Suprapubic skin (tissue), 4 donors: ENCODE results near the gene MUSK. TPM values are rescaled to one million over a fixed set of nuclear protein-coding genes. Genes with fewer than 3 reads are reported as not detected.
"Not testable (repeated sequence)": the region's sequence is repeated elsewhere in the genome, so short reads cannot be mapped to it uniquely, and the experiment has no call there.

ENCODE experiments used
- DNase-seq, 2 donors: peaks; one replicate each; pipeline ENCODE4 v3.0.0-alpha.2; 2019; ENCODE audit warnings: low spot score in 2 of 2
- H3K27ac ChIP-seq: fragments of 200-600 bp; sonication (generic); one replicate; pipeline ENCODE4 v1.5.1; 2019
- H3K27me3 ChIP-seq: fragments of 200-600 bp; sonication (generic); one replicate; pipeline ENCODE4 v1.5.1; 2019
- H3K36me3 ChIP-seq: fragments of 200-600 bp; sonication (generic); one replicate; pipeline ENCODE4 v1.5.1; 2019
- H3K4me1 ChIP-seq: fragments of 200-600 bp; sonication (generic); one replicate; pipeline ENCODE4 v1.5.1; 2019
- H3K4me3 ChIP-seq: fragments of 200-600 bp; sonication (generic); one replicate; pipeline ENCODE4 v1.5.1; 2019; ENCODE audit warnings: mild to moderate bottlenecking
- H3K9me3 ChIP-seq: fragments of 200-600 bp; sonication (generic); one replicate; pipeline ENCODE4 v1.5.1; 2019
- EP300 ChIP-seq: sonication (generic); formaldehyde crosslinking; IDR thresholded peaks from one replicate; pipeline ENCODE4 v1.6.1; 2017; ENCODE audit warnings: antibody characterized with exemption
- POLR2A ChIP-seq, 2 donors: fragments of 450-650 bp; IDR thresholded peaks; one replicate each; pipeline ENCODE4 v1.6.1; 2017; ENCODE audit warnings: antibody characterized with exemption in 2 of 2, mild to moderate bottlenecking in 2 of 2, moderate library complexity in 2 of 2
- POLR2AphosphoS5 ChIP-seq, 3 donors: sonication (generic); formaldehyde crosslinking; IDR thresholded peaks; one replicate each; pipeline ENCODE4 v1.6.1; 2017; ENCODE audit warnings: antibody characterized with exemption in 3 of 3
- WGBS: methylation state at CpG from one replicate; pipeline ENCODE4 v1.1.5; 2018; 5-methylcytosine and 5-hydroxymethylcytosine counted together
- total RNA-seq, 4 donors: library from RNA; depleted of rRNA; stranded (reverse); fragments of >200 nt; gene quantifications; one replicate each; pipeline ENCODE4 v1.1.0, GENCODE V29; 2016
- TF ChIP-seq, protein P1 (sequence below), 2 donors: fragments of 200-600 bp in 1 of 2; fragments of 450-650 bp in 1 of 2; sonication (generic) in 1 of 2; IDR thresholded peaks; one replicate each; pipeline ENCODE4 v1.5.1; 2016 to 2019; ENCODE audit warnings: antibody characterized with exemption in 2 of 2, mild to moderate bottlenecking in 1 of 2, moderate library complexity in 1 of 2

MUSK gene
- total RNA-seq, 4 donors from 2014 or later = 0.45 to 1.5 TPM; not detected in 2

DNA sequence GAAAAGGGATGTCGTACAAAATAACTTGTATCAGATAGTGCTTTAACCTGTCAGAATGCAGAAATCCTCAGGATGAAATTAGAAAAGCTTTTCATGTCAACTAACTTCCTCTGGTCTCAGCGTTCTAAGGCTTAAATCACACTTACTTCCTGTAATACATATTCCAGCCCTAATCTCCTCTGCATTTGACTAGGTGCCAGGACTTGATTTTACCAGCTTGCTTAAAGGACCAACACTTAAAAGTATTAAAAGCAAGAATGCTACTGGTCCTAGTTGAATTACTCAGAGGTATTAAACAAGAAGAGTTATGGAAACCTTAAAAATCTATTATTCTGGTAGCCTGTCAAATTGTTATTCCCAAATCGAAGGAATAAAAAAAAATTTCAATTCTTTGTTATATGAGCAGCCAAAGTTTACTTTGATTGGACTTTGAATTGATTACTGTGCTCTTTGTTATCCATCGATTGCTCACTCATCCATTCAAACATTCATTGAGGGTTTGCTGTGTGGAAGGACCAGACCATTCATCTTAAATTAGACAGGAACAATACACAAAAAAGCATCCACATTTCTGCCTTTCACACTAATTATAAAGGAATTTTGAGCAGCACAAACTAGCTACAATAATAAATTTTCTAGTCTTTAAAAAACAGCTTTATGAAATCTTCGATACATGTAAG lies 108.7 kb downstream of the MUSK start:
- Histone ChIP-seq H3K27ac (no peak overlapping the region), H3K27me3 (no peaks in the 10 kb centered on the region), H3K4me3 (no peak overlapping the region), H3K36me3 (no peaks in the 10 kb centered on the region), H3K4me1 (no peaks in the 10 kb centered on the region), H3K9me3 (no peaks in the 10 kb centered on the region)
- no peak for TF ChIP-seq POLR2A (IDR thresholded peaks at IDR 0.05)
- TF ChIP-seq EP300 = no peak
- TF ChIP-seq, protein P1, sequence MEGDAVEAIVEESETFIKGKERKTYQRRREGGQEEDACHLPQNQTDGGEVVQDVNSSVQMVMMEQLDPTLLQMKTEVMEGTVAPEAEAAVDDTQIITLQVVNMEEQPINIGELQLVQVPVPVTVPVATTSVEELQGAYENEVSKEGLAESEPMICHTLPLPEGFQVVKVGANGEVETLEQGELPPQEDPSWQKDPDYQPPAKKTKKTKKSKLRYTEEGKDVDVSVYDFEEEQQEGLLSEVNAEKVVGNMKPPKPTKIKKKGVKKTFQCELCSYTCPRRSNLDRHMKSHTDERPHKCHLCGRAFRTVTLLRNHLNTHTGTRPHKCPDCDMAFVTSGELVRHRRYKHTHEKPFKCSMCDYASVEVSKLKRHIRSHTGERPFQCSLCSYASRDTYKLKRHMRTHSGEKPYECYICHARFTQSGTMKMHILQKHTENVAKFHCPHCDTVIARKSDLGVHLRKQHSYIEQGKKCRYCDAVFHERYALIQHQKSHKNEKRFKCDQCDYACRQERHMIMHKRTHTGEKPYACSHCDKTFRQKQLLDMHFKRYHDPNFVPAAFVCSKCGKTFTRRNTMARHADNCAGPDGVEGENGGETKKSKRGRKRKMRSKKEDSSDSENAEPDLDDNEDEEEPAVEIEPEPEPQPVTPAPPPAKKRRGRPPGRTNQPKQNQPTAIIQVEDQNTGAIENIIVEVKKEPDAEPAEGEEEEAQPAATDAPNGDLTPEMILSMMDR (IDR thresholded peaks at IDR 0.05) = no peak
- TF ChIP-seq POLR2AphosphoS5 (IDR thresholded peaks at IDR 0.05) = no peak
- DNase-seq = no peak
- 42% methylated on average over 5 of the region's 5 CpGs for WGBS

DNA sequence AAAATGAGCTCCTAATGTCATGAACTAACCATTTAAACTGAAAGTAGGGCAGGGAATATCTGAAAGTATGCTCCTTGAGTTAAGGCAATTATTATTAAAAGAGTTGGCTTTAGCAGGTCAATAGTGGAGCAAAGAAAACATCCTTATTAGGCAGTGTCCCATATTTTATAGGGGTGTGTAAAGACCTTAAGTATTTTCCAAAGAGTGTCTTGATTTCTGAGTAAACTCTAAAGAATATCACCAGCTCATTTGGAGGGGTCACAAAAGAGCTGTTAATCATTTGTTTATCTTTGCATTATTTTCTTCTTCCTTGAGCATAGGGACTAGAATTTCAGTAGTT lies 109.3 kb downstream of the MUSK start:
- Histone ChIP-seq H3K9me3 (no peaks in the 10 kb centered on the region), H3K4me3 (no peak overlapping the region), H3K27ac (no peak overlapping the region), H3K36me3 (no peaks in the 10 kb centered on the region), H3K4me1 (no peaks in the 10 kb centered on the region), H3K27me3 (no peaks in the 10 kb centered on the region)
- TF ChIP-seq POLR2A (IDR thresholded peaks at IDR 0.05) = no peak
- TF ChIP-seq POLR2AphosphoS5 (IDR thresholded peaks at IDR 0.05) = no peak
- TF ChIP-seq, protein P1 (IDR thresholded peaks at IDR 0.05) = no peak
- TF ChIP-seq EP300 = no peak
- no peak for DNase-seq

DNA sequence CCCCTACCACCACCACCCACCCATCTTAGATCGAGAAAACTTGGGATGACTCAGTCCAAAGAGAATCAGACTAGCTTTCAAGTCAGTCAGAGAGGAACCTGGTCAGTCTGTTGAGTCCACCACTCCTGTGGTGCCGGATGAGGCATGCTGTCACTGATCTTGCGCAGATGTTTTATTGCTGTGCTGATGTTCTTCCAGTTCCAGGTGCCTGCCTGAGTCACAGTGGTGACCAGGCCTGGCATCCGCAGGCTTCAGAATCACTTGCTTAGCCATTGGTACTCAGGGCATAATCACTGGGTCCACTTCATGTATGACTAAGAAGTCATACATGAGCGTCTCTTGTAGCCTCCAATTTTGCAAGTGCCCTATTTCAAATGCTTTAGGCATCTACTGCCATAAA lies 114.1 kb downstream of the MUSK start:
- H3K27me3 ChIP-seq = no peaks in the 10 kb centered on the region
- H3K9me3 ChIP-seq = no peaks in the 10 kb centered on the region
- TF ChIP-seq EP300 (no peak), POLR2A (IDR thresholded peaks at IDR 0.05) (no peak), POLR2AphosphoS5 (IDR thresholded peaks at IDR 0.05) (no peak)
- TF ChIP-seq, protein P1 (IDR thresholded peaks at IDR 0.05) = no peak
- 94% methylated on average over 5 of the region's 5 CpGs for WGBS
- no peak for DNase-seq
- no peaks in the 10 kb centered on the region for H3K36me3 ChIP-seq
- no peaks in the 10 kb centered on the region for H3K4me1 ChIP-seq
- no peak overlapping the region for H3K27ac ChIP-seq
- no peak overlapping the region for H3K4me3 ChIP-seq

DNA sequence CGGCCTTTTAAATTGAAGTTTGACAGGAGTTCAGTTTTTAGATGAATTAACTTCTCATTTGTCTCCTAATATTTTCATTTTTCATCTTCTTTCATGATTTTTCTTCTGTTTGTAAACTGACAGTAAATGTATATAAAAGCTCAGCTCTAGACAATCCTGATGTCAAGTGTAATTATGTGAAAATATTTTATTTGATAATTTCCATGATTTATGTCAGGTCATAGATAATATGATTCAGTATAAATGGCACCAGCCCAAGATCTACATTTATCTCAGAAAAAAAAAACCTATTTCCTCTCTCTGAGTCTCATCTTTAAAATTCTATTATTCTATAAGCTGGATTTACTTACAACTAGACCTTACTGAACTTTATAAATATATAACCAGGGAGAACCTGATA lies 115.7 kb downstream of the MUSK start:
- Histone ChIP-seq H3K36me3 (no peaks in the 10 kb centered on the region), H3K9me3 (no peaks in the 10 kb centered on the region), H3K27ac (no peak overlapping the region), H3K27me3 (no peaks in the 10 kb centered on the region), H3K4me1 (no peaks in the 10 kb centered on the region), H3K4me3 (no peak overlapping the region)
- TF ChIP-seq EP300 = no peak
- TF ChIP-seq POLR2AphosphoS5 (IDR thresholded peaks at IDR 0.05) = no peak
- TF ChIP-seq POLR2A (IDR thresholded peaks at IDR 0.05) = no peak
- TF ChIP-seq, protein P1 (IDR thresholded peaks at IDR 0.05) = no peak
- DNase-seq = no peak
- WGBS = 77% methylated on average over 1 of the region's 1 CpG

DNA sequence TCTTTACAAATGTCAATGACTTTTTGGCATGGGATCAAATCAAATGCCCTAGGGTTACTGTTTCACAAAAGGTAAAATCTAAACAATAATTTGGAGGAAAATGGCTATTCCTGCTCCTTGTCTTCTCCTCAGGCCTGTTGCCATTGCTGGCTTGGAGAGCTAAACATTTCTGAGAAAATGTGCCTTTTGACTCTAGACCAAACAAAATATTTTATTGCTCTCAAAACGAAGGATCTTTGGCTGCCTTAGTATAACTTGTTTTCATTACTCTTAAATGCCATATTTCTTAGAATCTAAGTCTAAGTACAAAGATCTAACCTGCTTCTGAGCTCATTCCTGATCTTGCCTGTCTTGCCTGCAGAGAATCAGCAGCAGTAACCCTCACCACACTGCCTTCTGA lies 116.6 kb downstream of the MUSK start:
- no peaks in the 10 kb centered on the region for H3K36me3 ChIP-seq
- H3K4me1 ChIP-seq = no peaks in the 10 kb centered on the region
- no peak for DNase-seq
- no peak overlapping the region for H3K4me3 ChIP-seq
- no peaks in the 10 kb centered on the region for H3K9me3 ChIP-seq
- H3K27me3 ChIP-seq = no peaks in the 10 kb centered on the region
- no peak overlapping the region for H3K27ac ChIP-seq
- 10% methylated on average over 1 of the region's 1 CpG for WGBS
- TF ChIP-seq, protein P1 (IDR thresholded peaks at IDR 0.05) = no peak

DNA sequence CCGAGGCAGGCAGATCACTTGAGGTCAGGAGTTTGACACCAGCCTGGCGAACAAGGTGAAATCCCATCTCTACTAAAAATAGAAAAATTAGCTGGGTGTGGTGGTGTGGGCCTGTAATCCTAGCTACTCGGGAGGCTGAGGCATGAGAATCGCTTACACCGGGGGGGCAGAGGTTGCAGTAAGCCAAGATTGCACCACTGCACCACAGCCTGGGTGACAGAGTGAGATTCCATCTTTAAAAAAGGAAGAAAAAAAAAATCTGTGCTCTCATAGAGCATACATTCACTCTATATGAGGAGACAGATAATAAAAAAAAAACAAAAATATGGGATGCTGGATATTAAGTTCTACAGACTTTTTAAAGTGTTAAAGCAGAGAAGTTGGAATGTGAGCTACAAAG lies 119.8 kb downstream of the MUSK start:
- not testable (repeated sequence) for H3K4me3 ChIP-seq, H3K27ac ChIP-seq, H3K9me3 ChIP-seq, H3K36me3 ChIP-seq, DNase-seq, H3K27me3 ChIP-seq, H3K4me1 ChIP-seq
- 94% methylated on average over 5 of the region's 5 CpGs for WGBS
